GM12801 (cell line): Measurements from ENCODE around the gene NHP2.

Source experiments
- TF ChIP-seq, protein P1 (sequence below): IDR thresholded peaks from one replicate; pipeline ENCODE4 v1.5.1; 2011; ENCODE audit warnings: control low read depth; ENCODE audit not compliant: insufficient read length; ENCODE audit errors: extremely low read depth

NHP2 gene

DNA sequence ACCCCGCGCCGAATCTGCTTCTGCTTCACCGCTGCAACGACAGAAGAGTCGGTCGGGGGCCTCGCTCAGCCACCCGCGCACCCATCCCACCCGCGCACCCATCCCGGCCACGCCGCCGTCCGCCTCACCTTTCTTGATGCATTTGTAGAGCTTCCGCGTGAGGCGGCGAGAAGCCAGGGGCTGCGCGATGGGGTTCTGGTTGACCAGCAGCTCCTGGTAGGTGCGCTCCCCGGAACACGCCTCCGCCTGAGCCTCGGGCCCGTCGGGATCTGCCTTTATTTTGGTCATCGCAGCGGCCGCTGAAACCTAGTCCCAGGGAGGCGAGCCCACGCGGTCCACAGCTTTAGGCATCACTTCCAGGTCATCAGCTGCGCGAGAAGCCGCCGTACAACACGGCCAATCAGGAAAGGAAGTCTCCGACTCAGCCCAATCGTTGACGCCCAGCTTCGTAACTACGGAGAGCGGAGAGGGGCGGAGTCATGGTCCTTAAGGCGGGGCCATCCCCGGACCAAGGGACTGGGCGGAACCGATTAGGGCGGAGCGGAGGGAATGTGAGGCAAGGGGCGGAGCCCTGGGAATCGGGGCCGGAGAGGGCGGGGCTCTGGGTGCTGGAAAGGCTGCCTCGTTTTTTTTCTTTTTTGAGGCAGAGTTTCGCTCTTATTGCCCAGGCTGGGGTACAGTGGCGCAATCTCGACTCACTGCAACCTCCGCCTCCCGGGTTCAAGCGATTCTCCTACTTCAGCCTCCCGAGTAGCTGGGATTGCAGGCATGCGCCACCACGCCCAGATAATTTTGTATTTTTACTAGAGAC is at the start of gene NHP2:
Gene NHP2, minus strand, starts transcription at position 356 of the 811 bp plus-strand sequence. Its CDS starts 68 bp downstream, at position 288.
- TF ChIP-seq, protein P1, sequence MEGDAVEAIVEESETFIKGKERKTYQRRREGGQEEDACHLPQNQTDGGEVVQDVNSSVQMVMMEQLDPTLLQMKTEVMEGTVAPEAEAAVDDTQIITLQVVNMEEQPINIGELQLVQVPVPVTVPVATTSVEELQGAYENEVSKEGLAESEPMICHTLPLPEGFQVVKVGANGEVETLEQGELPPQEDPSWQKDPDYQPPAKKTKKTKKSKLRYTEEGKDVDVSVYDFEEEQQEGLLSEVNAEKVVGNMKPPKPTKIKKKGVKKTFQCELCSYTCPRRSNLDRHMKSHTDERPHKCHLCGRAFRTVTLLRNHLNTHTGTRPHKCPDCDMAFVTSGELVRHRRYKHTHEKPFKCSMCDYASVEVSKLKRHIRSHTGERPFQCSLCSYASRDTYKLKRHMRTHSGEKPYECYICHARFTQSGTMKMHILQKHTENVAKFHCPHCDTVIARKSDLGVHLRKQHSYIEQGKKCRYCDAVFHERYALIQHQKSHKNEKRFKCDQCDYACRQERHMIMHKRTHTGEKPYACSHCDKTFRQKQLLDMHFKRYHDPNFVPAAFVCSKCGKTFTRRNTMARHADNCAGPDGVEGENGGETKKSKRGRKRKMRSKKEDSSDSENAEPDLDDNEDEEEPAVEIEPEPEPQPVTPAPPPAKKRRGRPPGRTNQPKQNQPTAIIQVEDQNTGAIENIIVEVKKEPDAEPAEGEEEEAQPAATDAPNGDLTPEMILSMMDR = no peak

DNA sequence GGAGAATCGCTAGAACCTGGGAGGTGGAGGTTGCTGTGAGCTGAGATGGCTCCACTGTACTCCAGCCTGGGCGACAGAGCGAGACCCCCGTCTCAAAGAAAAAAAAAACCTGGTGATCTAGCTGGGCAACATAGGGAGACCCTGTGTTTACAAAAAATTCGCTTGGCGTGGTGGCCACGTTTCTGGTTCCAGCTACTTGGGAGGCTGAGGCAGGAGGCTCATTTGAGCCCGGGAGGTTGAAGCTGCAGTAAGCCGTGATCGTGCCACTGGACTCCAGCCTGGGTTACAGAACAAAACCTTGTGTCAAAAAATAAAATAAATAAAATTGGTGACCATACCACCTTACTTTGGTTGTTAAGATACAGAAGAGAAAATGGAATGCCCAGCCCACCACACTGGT is 48.9 kb upstream of the NHP2 start:
- TF ChIP-seq, protein P1 = no peak

DNA sequence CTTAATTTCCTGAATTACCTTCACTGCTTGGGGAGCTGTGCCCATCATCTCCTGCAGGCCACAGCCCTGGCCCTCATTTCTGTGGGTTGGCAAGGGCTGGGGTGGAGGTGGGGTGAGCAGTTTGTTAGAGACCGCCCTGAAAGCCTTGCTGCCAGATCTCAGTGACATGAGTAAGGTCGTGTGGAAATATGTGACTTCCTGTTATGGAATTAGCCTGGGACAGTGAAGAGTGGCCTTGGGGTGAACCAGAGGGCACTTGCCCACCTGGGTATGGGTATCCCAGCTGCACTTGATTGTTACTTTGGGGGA is 48.2 kb upstream of the NHP2 start:
- TF ChIP-seq, protein P1 = no peak

DNA sequence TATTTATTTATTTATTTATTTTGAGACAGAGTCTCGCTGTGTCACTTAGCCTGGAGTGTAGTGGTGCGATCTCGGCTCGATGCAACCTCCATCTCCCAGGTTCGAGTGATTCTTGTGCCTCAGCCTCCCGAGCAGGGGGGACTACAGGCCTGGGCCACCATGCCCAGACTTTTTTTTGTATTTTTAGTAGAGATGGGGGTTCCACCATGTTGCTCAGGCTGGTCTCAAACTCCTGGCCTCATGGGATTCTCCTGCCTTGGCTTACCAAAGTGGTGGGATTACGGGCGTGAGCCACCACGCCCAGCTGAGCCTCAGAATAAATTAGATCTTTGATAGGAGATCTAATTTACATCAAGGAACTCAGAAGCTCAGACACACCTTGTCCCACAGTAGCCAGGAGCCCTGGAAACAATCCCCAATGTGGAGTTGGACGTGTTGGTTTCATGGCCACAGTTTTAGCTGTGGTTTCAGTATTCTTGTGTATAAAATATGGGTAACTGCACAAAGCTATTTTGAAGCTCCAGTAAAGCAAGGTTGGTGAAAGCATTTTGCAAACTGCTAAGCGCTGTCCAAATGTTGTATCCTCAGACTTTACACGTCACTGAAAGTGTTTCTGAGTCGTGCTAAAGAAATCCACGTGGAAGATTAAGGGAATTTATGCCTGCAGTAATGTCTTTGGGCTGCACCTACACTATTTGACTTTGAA is 47.7 kb upstream of the NHP2 start:
- TF ChIP-seq, protein P1 = no peak

DNA sequence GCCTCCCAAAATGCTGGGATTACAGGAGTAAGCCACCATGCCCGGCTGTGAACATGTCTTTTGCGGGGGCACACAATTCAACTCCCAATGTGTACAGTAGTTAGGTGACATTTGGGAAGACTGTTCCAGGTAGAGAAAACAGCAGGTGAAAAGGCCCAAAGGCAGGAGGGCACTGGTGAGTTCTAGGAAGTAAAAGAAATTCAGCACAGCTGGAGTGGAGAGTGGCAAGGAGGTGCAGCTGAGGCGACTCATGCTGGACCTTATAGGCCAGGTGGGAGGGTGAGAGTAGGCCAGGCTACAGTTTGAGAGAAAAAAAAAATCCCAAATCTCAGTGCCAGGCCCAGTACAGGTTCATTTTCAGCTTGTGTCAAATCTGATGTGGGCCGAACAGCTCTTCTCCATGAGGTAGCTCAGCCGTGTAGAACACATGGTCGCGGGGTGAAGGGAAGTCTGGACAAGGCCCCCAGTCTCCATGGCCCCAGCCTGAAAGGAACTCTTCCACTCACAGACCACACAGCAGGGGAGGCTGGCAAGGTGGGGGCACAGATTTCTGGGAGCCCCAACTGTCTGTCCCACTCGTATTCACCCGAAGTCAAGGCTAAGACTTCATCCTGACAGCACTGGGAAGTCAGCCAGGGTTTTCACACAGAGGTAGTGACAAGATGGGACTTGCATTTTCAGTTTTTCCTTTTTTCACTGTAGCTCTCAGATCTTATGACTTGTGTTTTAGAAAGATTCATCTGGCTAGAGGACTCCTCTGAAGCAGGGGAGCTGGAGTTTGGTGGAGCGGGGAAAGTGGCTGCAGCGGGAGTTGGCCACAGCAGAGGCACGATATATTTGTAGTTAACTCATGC is 46.1 kb upstream of the NHP2 start:
- TF ChIP-seq, protein P1 = no peak

DNA sequence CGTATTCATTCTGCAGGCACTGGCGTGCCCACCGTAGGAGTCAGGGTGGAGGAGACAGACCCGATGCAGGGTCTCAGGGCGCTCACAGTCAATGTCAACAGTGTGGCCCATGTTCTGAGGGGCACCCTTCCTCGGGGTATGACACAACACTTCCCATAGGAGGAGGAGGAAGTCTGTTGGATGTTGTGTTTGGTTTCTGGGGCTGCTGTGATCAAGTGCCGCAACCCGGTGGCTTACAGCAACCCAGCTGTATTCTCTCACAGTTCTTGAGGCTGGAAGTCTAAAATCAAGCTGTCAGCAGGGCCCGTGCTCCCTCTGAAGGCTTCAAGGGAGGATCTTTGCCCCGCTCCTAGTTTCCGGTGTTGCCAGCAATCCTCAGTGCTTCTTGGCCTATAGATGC is 45.0 kb upstream of the NHP2 start:
- TF ChIP-seq, protein P1 = no peak

DNA sequence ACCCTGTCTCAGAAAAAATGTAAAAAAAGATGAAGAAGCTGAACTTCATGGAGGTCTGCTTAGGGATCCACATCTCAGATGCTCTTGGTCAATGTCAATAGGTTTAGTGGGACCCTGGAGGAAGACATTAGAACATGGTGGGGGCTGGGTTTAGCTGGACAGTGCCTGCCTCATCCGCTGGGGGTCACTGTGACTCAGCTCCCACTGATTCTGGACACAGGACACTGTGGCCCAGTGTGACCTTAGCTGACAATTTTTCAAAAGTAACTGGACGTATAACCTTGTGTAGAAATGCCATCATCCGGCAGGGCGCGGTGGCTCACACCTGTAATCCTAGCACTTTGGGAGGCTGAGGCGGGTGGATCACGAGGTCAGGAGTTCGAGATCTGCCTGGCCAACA is 43.3 kb upstream of the NHP2 start:
- TF ChIP-seq, protein P1 = no peak
